Cardiac muscle cell (in vitro differentiated cells and primary cell): ENCODE data around the gene MS4A6E. TPM values are rescaled to one million over a fixed set of nuclear protein-coding genes. Genes with fewer than 3 reads are reported as not detected.

Experiments
- DNase-seq, 2 donors: peaks; one replicate each; pipeline versions ENCODE4 v3.0.0 to v3.0.0-alpha.2; 2010 to 2017; ENCODE audit warnings: low read depth in 1 of 2, low spot score in 1 of 2
- H3K27ac ChIP-seq: fragments of 200-600 bp; sonication (generic); 2 replicates; pipeline ENCODE4 v1.5.1; 2016
- H3K27me3 ChIP-seq: fragments of 200-600 bp; sonication (generic); 2 replicates; pipeline ENCODE4 v1.6.0; 2016; ENCODE audit warnings: control low read depth
- H3K36me3 ChIP-seq: fragments of 200-600 bp; sonication (generic); 2 replicates; pipeline ENCODE4 v1.5.1; 2016; ENCODE audit warnings: control low read depth
- H3K4me1 ChIP-seq: fragments of 200-600 bp; sonication (generic); 2 replicates; pipeline ENCODE4 v1.8.1; 2017; ENCODE audit warnings: low read depth, mild to moderate bottlenecking, mixed run types
- H3K4me3 ChIP-seq: fragments of 200-600 bp; sonication (generic); 2 replicates; pipeline ENCODE4 v1.5.1; 2016; ENCODE audit warnings: mild to moderate bottlenecking
- H3K9me3 ChIP-seq: fragments of 200-600 bp; sonication (generic); 2 replicates; pipeline ENCODE4 v1.5.1; 2017; ENCODE audit warnings: low read depth, mild to moderate bottlenecking, control low read depth
- CTCF ChIP-seq: IDR thresholded peaks from 2 replicates; pipeline ENCODE4 v1.5.1; 2012; ENCODE audit warnings: low read depth, mild to moderate bottlenecking, low read length
- polyA plus RNA-seq: library from polyadenylated mRNA; unstranded; fragments of >200 nt; fragmentation: Nextera tagmentation; extraction: Ambion mirVana; gene quantifications from 2 replicates; pipeline ENCODE4 v1.2.1, GENCODE V29; 2016
- total RNA-seq: library from RNA; depleted of rRNA; stranded (reverse); fragments of >200 nt; gene quantifications from 2 replicates; pipeline ENCODE4 v1.2.3, GENCODE V29; 2016

Gene MS4A6E
- total and polyA plus RNA-seq, 2 experiments from 2014 or later = not detected

- no peak for TF ChIP-seq CTCF
- Histone ChIP-seq H3K9me3 (no peaks in the 10 kb centered on the region), H3K27me3 (no peaks in the 10 kb centered on the region), H3K4me1 (no peaks in the 10 kb centered on the region), H3K4me3 (no peak overlapping the region), H3K27ac (no peak overlapping the region), H3K36me3 (no peaks in the 10 kb centered on the region)
- no peak for DNase-seq
Observed at GRCh38 chr11:60347084-60347797, 20.2 kb downstream of the MS4A6E start.

- no peak overlapping the region for H3K27ac ChIP-seq
- H3K36me3 ChIP-seq = no peaks in the 10 kb centered on the region
- TF ChIP-seq CTCF = no peak
- no peaks in the 10 kb centered on the region for H3K9me3 ChIP-seq
- no peaks in the 10 kb centered on the region for H3K4me1 ChIP-seq
- no peak for DNase-seq
- no peaks in the 10 kb centered on the region for H3K27me3 ChIP-seq
- no peak overlapping the region for H3K4me3 ChIP-seq
Observed at GRCh38 chr11:60348116-60348515, 21.1 kb downstream of the MS4A6E start.

GRCh38 chr11:60349990-60350389 is 22.9 kb downstream of the MS4A6E start:
- Histone ChIP-seq H3K36me3 (no peaks in the 10 kb centered on the region), H3K27ac (no peak overlapping the region), H3K9me3 (no peaks in the 10 kb centered on the region), H3K4me1 (no peaks in the 10 kb centered on the region), H3K27me3 (no peaks in the 10 kb centered on the region), H3K4me3 (no peak overlapping the region)
- DNase-seq = no peak
- TF ChIP-seq CTCF = no peak

- H3K4me1 ChIP-seq = no peaks in the 10 kb centered on the region
- DNase-seq = no peak
- TF ChIP-seq CTCF = no peak
- H3K27me3 ChIP-seq = no peaks in the 10 kb centered on the region
- no peak overlapping the region for H3K27ac ChIP-seq
- no peaks in the 10 kb centered on the region for H3K9me3 ChIP-seq
- H3K4me3 ChIP-seq = no peak overlapping the region
- H3K36me3 ChIP-seq = no peaks in the 10 kb centered on the region
Observed at GRCh38 chr11:60357771-60358170, 30.7 kb downstream of the MS4A6E start.

- no peak overlapping the region for H3K4me3 ChIP-seq
- TF ChIP-seq CTCF = no peak
- H3K9me3 ChIP-seq = no peaks in the 10 kb centered on the region
- H3K27me3 ChIP-seq = no peaks in the 10 kb centered on the region
- no peak for DNase-seq
- no peaks in the 10 kb centered on the region for H3K4me1 ChIP-seq
- H3K36me3 ChIP-seq = no peaks in the 10 kb centered on the region
- H3K27ac ChIP-seq = no peak overlapping the region
Observed at GRCh38 chr11:60360621-60361020, 33.6 kb downstream of the MS4A6E start.
